ENCODE data around the gene ATXN10.

DNA sequence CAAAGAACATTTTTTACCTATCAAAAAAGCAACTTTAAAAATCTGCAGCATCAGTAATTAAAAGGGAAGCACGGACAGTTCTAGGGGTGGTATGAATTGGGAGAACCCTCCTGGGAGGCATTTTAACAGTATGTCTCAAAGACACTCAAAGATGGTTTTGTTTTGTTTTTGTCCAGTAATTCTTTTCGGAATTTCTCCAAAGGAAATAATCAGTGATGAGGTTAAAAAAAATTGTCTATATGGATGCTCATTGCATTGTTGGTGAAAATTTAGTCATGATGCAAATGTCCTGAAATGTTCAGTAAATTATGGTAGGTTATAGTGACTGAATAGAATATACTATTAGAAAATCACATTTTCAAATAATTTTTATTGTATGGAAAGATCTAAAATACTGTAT, 115.1 kb downstream of the ATXN10 start:
- TF ChIP-seq, protein P1, sequence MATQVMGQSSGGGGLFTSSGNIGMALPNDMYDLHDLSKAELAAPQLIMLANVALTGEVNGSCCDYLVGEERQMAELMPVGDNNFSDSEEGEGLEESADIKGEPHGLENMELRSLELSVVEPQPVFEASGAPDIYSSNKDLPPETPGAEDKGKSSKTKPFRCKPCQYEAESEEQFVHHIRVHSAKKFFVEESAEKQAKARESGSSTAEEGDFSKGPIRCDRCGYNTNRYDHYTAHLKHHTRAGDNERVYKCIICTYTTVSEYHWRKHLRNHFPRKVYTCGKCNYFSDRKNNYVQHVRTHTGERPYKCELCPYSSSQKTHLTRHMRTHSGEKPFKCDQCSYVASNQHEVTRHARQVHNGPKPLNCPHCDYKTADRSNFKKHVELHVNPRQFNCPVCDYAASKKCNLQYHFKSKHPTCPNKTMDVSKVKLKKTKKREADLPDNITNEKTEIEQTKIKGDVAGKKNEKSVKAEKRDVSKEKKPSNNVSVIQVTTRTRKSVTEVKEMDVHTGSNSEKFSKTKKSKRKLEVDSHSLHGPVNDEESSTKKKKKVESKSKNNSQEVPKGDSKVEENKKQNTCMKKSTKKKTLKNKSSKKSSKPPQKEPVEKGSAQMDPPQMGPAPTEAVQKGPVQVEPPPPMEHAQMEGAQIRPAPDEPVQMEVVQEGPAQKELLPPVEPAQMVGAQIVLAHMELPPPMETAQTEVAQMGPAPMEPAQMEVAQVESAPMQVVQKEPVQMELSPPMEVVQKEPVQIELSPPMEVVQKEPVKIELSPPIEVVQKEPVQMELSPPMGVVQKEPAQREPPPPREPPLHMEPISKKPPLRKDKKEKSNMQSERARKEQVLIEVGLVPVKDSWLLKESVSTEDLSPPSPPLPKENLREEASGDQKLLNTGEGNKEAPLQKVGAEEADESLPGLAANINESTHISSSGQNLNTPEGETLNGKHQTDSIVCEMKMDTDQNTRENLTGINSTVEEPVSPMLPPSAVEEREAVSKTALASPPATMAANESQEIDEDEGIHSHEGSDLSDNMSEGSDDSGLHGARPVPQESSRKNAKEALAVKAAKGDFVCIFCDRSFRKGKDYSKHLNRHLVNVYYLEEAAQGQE (IDR thresholded peaks at IDR 0.05; ENCODE audit: unreplicated experiment) = no peak
- TF ChIP-seq EZH2phosphoT487 (IDR thresholded peaks at IDR 0.05; ENCODE audit: unreplicated experiment) (no peak), POLR2AphosphoS5 (IDR thresholded peaks at IDR 0.05; ENCODE audit: low read depth) (no peak), CTCF (conservative IDR thresholded peaks at IDR 0.05; ENCODE audit: low read depth in 2 of 2) (no peak)

Measured in GM23338 (cell line).